K562 (cell line): ENCODE measurements around the gene SLC12A9. TPM values are rescaled to one million over a fixed set of nuclear protein-coding genes. Genes with fewer than 3 reads are reported as not detected.

Experiments
- ARNT ChIP-seq, 2 experiments: fragments of 450-650 bp; IDR thresholded peaks; 2 replicates each; pipeline ENCODE4 v1.6.1; 2016; ENCODE audit warnings: mild to moderate bottlenecking in 1 of 2
- CREM ChIP-seq: IDR thresholded peaks from 2 replicates; pipeline ENCODE4 v1.6.1; 2014; ENCODE audit warnings: antibody characterized with exemption, low read depth
- FOXK1 ChIP-seq: sonication (generic); formaldehyde crosslinking; IDR thresholded peaks from 2 replicates; pipeline ENCODE4 v1.8.0; 2022; ENCODE audit warnings: missing genetic modification reagents, mild to moderate bottlenecking, borderline replicate concordance
- GATAD2B ChIP-seq: fragments of 450-650 bp; IDR thresholded peaks from 2 replicates; pipeline ENCODE4 v1.6.1; 2017; ENCODE audit warnings: mild to moderate bottlenecking, borderline replicate concordance
- ILF3 ChIP-seq: fragments of 450-650 bp; IDR thresholded peaks from 2 replicates; pipeline ENCODE4 v1.6.1; 2018; ENCODE audit warnings: antibody characterized with exemption, mild to moderate bottlenecking, moderate library complexity, borderline replicate concordance
- JUNB ChIP-seq: fragments of 450-650 bp; formaldehyde crosslinking; conservative IDR thresholded peaks from 2 replicates; pipeline ENCODE4 v1.4.0; 2020; ENCODE audit warnings: mild to moderate bottlenecking
- NBN ChIP-seq: fragments of 450-650 bp; IDR thresholded peaks from 2 replicates; pipeline ENCODE4 v1.6.1; 2016; ENCODE audit warnings: low read depth, mild to moderate bottlenecking
- NR2C1 ChIP-seq, 2 experiments: fragments of 450-650 bp; IDR thresholded peaks; 2 replicates each; pipeline ENCODE4 v1.6.1; 2017; ENCODE audit warnings: mild to moderate bottlenecking in 2 of 2, antibody characterized with exemption in 1 of 2, inconsistent platforms in 1 of 2, missing compliant biosample characterization in 1 of 2, missing genetic modification characterization in 1 of 2
- POLR2AphosphoS5 ChIP-seq: IDR thresholded peaks from 2 replicates; pipeline ENCODE4 v1.6.1; 2011; ENCODE audit warnings: mild to moderate bottlenecking, low read depth, low read length, moderate library complexity; ENCODE audit not compliant: control insufficient read depth, insufficient read depth
- TAF9B ChIP-seq: fragments of 450-650 bp; IDR thresholded peaks from 2 replicates; pipeline ENCODE4 v1.6.1; 2018; ENCODE audit warnings: mild to moderate bottlenecking; ENCODE audit not compliant: partially characterized antibody
- U2AF2 ChIP-seq: fragments of 200-400 bp; formaldehyde crosslinking; optimal IDR thresholded peaks from 2 replicates; pipeline ENCODE3; 2017; ENCODE audit warnings: low read depth, mild to moderate bottlenecking, low read length
- ZBTB7A ChIP-seq: IDR thresholded peaks from 2 replicates; pipeline ENCODE4 v1.6.1; 2011; ENCODE audit warnings: low read depth, mild to moderate bottlenecking, low read length, moderate library complexity, borderline replicate concordance; ENCODE audit not compliant: control insufficient read depth
- ZFX ChIP-seq: sonication (generic); formaldehyde crosslinking; IDR thresholded peaks from 2 replicates; pipeline ENCODE4 v1.8.0; 2022; ENCODE audit warnings: mild to moderate bottlenecking, missing genetic modification reagents, moderate library complexity
- ZNF239 ChIP-seq: fragments of 250-450 bp; sonication (Bioruptor Pico); IDR thresholded peaks from 2 replicates; pipeline ENCODE4 v1.4.0; 2020; ENCODE audit warnings: mild to moderate bottlenecking
- ZNF263 ChIP-seq: sonication (generic); formaldehyde crosslinking; IDR thresholded peaks from 2 replicates; pipeline ENCODE4 v1.8.0; 2022; ENCODE audit warnings: mild to moderate bottlenecking, missing genetic modification reagents, borderline replicate concordance
- ZNF408 ChIP-seq: fragments of 250-450 bp; sonication (Bioruptor Pico); IDR thresholded peaks from 2 replicates; pipeline ENCODE4 v1.4.0; 2020; ENCODE audit warnings: low read depth, mild to moderate bottlenecking, moderate library complexity
- ZNF644 ChIP-seq: fragments of 200-800 bp; sonication (Bioruptor generic); IDR thresholded peaks from 2 replicates; pipeline ENCODE4 v1.6.1; 2016; ENCODE audit warnings: low read depth, missing genetic modification characterization, missing compliant biosample characterization
- polyA plus RNA-seq, 8 experiments: library from polyadenylated mRNA; depleted of rRNA in 4 of 8; stranded (reverse) in 5 of 8; unstranded in 3 of 8; fragments of >200 nt; fragmentation: Nextera tagmentation in 2 of 8; fragmentation: Illumina TruSeq in 1 of 8; extraction: Ambion mirVana in 2 of 8; extraction: Trizol in 1 of 8; gene quantifications; 2 replicates each; pipeline versions ENCODE4 v1.2.1 to v1.2.3, GENCODE V29; 2011 to 2014; ENCODE audit warnings: inconsistent platforms in 1 of 8, missing spikeins in 1 of 8
- total RNA-seq, 7 experiments: library from RNA; depleted of rRNA in 6 of 7; stranded (reverse); fragments of >200 nt in 6 of 7; fragmentation: Illumina TruSeq in 2 of 7; extraction: Trizol in 2 of 7; gene quantifications; 2 replicates each; pipeline versions ENCODE4 v1.2.1 to v1.2.3, GENCODE V29; 2011 to 2021; ENCODE audit warnings: low replicate concordance in 1 of 7
- TF ChIP-seq, protein P1 (sequence below): fragments of 450-650 bp; IDR thresholded peaks from 2 replicates; pipeline ENCODE4 v1.6.1; 2017; ENCODE audit warnings: antibody characterized with exemption, mild to moderate bottlenecking
- TF ChIP-seq, protein P2 (sequence below): sonication (generic); formaldehyde crosslinking; IDR thresholded peaks from 2 replicates; pipeline ENCODE4 v1.8.0; 2023; ENCODE audit warnings: mild to moderate bottlenecking, missing genetic modification reagents
- TF ChIP-seq, protein P3 (sequence below), 2 experiments: IDR thresholded peaks; 2 replicates each; pipeline ENCODE4 v1.6.1; 2012; ENCODE audit warnings: improper control_type of control experiment in 2 of 2, low read depth in 2 of 2, low read length in 2 of 2, borderline replicate concordance in 1 of 2

SLC12A9 gene
- total and polyA plus RNA-seq, 9 of the 15 experiments (the other 6 are each of a cell fraction or from before 2014, with no cell fraction given), result 0.06 to 20.2 (median 10.7) TPM

DNA sequence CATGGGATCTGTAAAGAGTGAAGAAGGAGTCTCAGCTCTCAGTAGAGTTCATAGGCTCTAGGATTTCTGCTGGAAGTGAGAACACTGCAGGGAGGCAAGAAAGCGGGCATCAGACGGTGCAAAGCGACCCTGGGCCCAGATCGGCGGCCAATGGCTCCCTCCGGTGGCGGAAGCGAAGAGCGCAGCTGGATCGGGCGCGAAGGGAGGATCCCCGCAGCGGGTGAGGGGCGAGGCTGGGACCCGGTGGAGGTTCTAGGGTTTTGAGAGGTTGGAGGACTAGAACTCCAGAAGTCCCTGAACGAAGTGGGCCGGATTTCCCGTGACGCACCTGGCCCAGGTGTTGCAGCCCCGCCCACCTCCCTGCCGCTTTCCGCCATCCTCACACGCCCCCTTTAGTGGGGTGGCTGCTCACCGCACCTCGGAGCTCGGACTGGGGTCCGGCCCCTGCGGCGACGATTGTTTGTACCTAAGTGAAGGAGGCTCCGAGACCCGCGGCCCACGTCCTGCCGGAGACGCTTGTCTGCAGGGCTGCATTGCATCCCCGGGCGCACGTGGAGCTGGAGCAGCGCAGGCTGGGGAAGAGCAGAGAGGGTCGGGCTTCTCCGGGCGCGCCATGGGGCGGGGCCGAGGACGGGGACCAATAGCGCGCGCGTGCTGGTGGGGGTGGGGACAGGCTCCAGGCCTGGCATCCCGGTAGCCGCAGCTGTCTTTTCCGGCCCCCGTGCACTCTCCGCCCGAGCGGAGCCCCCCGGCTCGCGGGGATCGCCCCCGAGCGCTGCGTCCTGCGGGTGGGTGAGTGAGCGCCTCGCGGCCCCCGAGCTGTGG lies at the start of gene SLC12A9 (continued):
- TF ChIP-seq, protein P1, sequence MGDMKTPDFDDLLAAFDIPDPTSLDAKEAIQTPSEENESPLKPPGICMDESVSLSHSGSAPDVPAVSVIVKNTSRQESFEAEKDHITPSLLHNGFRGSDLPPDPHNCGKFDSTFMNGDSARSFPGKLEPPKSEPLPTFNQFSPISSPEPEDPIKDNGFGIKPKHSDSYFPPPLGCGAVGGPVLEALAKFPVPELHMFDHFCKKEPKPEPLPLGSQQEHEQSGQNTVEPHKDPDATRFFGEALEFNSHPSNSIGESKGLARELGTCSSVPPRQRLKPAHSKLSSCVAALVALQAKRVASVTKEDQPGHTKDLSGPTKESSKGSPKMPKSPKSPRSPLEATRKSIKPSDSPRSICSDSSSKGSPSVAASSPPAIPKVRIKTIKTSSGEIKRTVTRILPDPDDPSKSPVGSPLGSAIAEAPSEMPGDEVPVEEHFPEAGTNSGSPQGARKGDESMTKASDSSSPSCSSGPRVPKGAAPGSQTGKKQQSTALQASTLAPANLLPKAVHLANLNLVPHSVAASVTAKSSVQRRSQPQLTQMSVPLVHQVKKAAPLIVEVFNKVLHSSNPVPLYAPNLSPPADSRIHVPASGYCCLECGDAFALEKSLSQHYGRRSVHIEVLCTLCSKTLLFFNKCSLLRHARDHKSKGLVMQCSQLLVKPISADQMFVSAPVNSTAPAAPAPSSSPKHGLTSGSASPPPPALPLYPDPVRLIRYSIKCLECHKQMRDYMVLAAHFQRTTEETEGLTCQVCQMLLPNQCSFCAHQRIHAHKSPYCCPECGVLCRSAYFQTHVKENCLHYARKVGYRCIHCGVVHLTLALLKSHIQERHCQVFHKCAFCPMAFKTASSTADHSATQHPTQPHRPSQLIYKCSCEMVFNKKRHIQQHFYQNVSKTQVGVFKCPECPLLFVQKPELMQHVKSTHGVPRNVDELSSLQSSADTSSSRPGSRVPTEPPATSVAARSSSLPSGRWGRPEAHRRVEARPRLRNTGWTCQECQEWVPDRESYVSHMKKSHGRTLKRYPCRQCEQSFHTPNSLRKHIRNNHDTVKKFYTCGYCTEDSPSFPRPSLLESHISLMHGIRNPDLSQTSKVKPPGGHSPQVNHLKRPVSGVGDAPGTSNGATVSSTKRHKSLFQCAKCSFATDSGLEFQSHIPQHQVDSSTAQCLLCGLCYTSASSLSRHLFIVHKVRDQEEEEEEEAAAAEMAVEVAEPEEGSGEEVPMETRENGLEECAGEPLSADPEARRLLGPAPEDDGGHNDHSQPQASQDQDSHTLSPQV, result no peak
- TF ChIP-seq ZNF644 (tag) (no peak), ZFX (CRISPR knock-in tag) (peak; percentile 56), JUNB (CRISPR knock-in tag) (no peak), ZNF408 (CRISPR knock-in tag) (no peak), ZBTB7A (peak; percentile 37), CREM (peak; percentile 30; the same call in 1 of the 2 replicates), ZNF239 (CRISPR knock-in tag) (no peak), FOXK1 (peak; percentile 89; the same call in 1 of the 2 replicates), NR2C1 (IDR thresholded peaks at IDR 0.05) (no peak), NR2C1 (tag; IDR thresholded peaks at IDR 0.05) (no peak), POLR2AphosphoS5 (no peak), ARNT (IDR thresholded peaks at IDR 0.05) (no peak), ZNF263 (CRISPR knock-in tag) (peak; percentile 92), NBN (no peak), TAF9B (no peak), ILF3 (no peak), U2AF2 (no peak), GATAD2B (no peak; the same call in 1 of the 2 replicates)
- TF ChIP-seq, protein P2, sequence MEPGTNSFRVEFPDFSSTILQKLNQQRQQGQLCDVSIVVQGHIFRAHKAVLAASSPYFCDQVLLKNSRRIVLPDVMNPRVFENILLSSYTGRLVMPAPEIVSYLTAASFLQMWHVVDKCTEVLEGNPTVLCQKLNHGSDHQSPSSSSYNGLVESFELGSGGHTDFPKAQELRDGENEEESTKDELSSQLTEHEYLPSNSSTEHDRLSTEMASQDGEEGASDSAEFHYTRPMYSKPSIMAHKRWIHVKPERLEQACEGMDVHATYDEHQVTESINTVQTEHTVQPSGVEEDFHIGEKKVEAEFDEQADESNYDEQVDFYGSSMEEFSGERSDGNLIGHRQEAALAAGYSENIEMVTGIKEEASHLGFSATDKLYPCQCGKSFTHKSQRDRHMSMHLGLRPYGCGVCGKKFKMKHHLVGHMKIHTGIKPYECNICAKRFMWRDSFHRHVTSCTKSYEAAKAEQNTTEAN (CRISPR knock-in tag), result peak; percentile 81; the same call in 1 of the 2 replicates
- TF ChIP-seq, protein P3, sequence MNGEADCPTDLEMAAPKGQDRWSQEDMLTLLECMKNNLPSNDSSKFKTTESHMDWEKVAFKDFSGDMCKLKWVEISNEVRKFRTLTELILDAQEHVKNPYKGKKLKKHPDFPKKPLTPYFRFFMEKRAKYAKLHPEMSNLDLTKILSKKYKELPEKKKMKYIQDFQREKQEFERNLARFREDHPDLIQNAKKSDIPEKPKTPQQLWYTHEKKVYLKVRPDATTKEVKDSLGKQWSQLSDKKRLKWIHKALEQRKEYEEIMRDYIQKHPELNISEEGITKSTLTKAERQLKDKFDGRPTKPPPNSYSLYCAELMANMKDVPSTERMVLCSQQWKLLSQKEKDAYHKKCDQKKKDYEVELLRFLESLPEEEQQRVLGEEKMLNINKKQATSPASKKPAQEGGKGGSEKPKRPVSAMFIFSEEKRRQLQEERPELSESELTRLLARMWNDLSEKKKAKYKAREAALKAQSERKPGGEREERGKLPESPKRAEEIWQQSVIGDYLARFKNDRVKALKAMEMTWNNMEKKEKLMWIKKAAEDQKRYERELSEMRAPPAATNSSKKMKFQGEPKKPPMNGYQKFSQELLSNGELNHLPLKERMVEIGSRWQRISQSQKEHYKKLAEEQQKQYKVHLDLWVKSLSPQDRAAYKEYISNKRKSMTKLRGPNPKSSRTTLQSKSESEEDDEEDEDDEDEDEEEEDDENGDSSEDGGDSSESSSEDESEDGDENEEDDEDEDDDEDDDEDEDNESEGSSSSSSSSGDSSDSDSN (IDR thresholded peaks at IDR 0.05; ENCODE audit: borderline replicate concordance in 1 of 2, low read depth in 2 of 2, low read length in 2 of 2), result peak in 1 of 2 experiments; percentile 39; a peak in 1 of 4 replicates
